Fibroblast of lung (primary cell): ENCODE results near the gene NINL.

Experiments
- CTCF ChIP-seq, 2 donors: IDR thresholded peaks in 1 of 2; conservative IDR thresholded peaks in 1 of 2; 1 replicate in 1 of 2; 2 replicates in 1 of 2; pipeline ENCODE4 v1.5.1; 2011 to 2012; ENCODE audit warnings: low read length in 2 of 2, control low read depth in 1 of 2, inconsistent platforms in 1 of 2, low read depth in 1 of 2, mild to moderate bottlenecking in 1 of 2
- EZH2 ChIP-seq: IDR thresholded peaks from 2 replicates; pipeline ENCODE4 v1.5.1; 2012; ENCODE audit warnings: low read length, control low read depth, mild to moderate bottlenecking; ENCODE audit errors: missing control alignments

GRCh38 chr20:25464501-25465242 is 120.7 kb downstream of the NINL start:
- no peak for TF ChIP-seq CTCF (conservative IDR thresholded peaks at IDR 0.05 in 1 of 2, IDR thresholded peaks at IDR 0.05 in 1 of 2; ENCODE audit: low read depth in 1 of 2, low read length in 2 of 2)
- no peak for TF ChIP-seq EZH2
